ENCODE results near the gene PLBD2. TPM values are rescaled to one million over a fixed set of nuclear protein-coding genes. Genes with fewer than 3 reads are reported as not detected.

PLBD2 gene
- total RNA-seq, 1 donor from 2014 or later = 37.8 TPM

- no peak overlapping the region for H3K27ac Mint-ChIP-seq
- no peak for DNase-seq (ENCODE audit: low spot score in 2 of 2, unreplicated experiment in 2 of 2)
- peaks cover 17% of the 10 kb centered on the region for H3K36me3 Mint-ChIP-seq
- no peak overlapping the region for H3K4me3 Mint-ChIP-seq
- H3K4me1 Mint-ChIP-seq = no peaks in the 10 kb centered on the region
- H3K9me3 Mint-ChIP-seq = no peaks in the 10 kb centered on the region
- H3K27me3 Mint-ChIP-seq (ENCODE audit: low read depth) = no peaks in the 10 kb centered on the region
- no peak for TF ChIP-seq CTCF (IDR thresholded peaks at IDR 0.05; ENCODE audit: unreplicated experiment)
Measured at GRCh38 chr12:113382206-113382605, 23.8 kb downstream of the PLBD2 start.

DNA sequence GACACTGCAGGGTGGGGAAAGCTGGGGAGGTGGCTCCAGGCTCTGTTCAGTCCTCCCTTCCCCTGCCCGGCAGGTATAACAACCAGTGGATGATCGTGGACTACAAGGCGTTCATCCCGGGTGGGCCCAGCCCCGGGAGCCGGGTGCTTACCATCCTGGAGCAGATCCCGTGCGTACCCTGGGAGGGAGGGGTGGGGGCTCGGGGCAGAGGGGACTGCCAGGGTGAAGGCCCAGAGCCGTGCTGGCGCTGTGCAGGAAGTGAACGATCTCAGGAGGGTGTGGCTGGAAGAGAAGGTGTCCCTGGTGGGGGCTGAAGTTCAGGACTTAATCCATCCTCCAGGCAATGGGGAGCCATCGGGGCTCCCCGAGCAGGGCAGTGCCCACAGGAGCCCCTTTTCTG, 26.4 kb downstream of the PLBD2 start:
- peaks cover 18% of the 10 kb centered on the region for H3K36me3 Mint-ChIP-seq
- no peaks in the 10 kb centered on the region for H3K27me3 Mint-ChIP-seq (ENCODE audit: low read depth)
- no peak for TF ChIP-seq CTCF (IDR thresholded peaks at IDR 0.05; ENCODE audit: unreplicated experiment)
- H3K4me1 Mint-ChIP-seq = no peaks in the 10 kb centered on the region
- no peaks in the 10 kb centered on the region for H3K9me3 Mint-ChIP-seq
- no peak overlapping the region for H3K4me3 Mint-ChIP-seq
- H3K27ac Mint-ChIP-seq = no peak overlapping the region
- no peak for DNase-seq (ENCODE audit: low spot score in 2 of 2, unreplicated experiment in 2 of 2)

- Mint-ChIP-seq H3K27me3 (ENCODE audit: low read depth) (no peaks in the 10 kb centered on the region), H3K36me3 (peaks cover 18% of the 10 kb centered on the region), H3K9me3 (no peaks in the 10 kb centered on the region), H3K4me3 (no peak overlapping the region), H3K27ac (no peak overlapping the region), H3K4me1 (no peaks in the 10 kb centered on the region)
- no peak for TF ChIP-seq CTCF (IDR thresholded peaks at IDR 0.05; ENCODE audit: unreplicated experiment)
- DNase-seq (ENCODE audit: low spot score in 2 of 2, unreplicated experiment in 2 of 2) = no peak
Measured at GRCh38 chr12:113385282-113385882, 27.0 kb downstream of the PLBD2 start.

- Mint-ChIP-seq H3K4me1 (no peaks in the 10 kb centered on the region), H3K27me3 (ENCODE audit: low read depth) (no peaks in the 10 kb centered on the region), H3K36me3 (peaks cover 17% of the 10 kb centered on the region), H3K27ac (no peak overlapping the region), H3K4me3 (no peak overlapping the region), H3K9me3 (no peaks in the 10 kb centered on the region)
- no peak for DNase-seq (ENCODE audit: low spot score in 2 of 2, unreplicated experiment in 2 of 2)
- TF ChIP-seq CTCF (IDR thresholded peaks at IDR 0.05; ENCODE audit: unreplicated experiment) = no peak
Measured at GRCh38 chr12:113386866-113387566, 28.6 kb downstream of the PLBD2 start.

DNA sequence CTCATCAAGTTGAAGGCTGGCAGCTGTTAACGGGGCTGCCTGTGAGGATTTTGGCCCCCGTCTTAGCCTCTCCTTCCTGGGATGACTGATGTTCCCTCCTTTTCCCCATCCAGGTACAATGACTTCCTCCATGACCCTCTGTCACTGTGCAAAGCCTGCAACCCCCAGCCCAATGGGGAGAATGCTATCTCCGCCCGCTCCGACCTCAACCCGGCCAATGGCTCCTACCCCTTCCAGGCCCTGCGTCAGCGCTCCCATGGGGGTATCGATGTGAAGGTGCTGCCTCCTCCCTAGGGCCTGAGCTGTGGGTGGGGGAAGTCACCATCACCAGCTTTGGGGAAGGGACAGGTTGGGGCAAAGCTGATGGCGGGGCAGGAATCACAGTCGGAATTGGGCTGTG, 29.2 kb downstream of the PLBD2 start:
- no peaks in the 10 kb centered on the region for H3K27me3 Mint-ChIP-seq (ENCODE audit: low read depth)
- no peaks in the 10 kb centered on the region for H3K4me1 Mint-ChIP-seq
- H3K4me3 Mint-ChIP-seq = no peak overlapping the region
- no peak for DNase-seq (ENCODE audit: low spot score in 2 of 2, unreplicated experiment in 2 of 2)
- no peak for TF ChIP-seq CTCF (IDR thresholded peaks at IDR 0.05; ENCODE audit: unreplicated experiment)
- peaks cover 17% of the 10 kb centered on the region for H3K36me3 Mint-ChIP-seq
- H3K9me3 Mint-ChIP-seq = no peaks in the 10 kb centered on the region
- no peak overlapping the region for H3K27ac Mint-ChIP-seq

Measured in mesothelial cell of epicardium (in vitro differentiated cells).